ENCODE results near the gene RBBP4. TPM values are rescaled to one million over a fixed set of nuclear protein-coding genes. Genes with fewer than 3 reads are reported as not detected.

Gene RBBP4
- total and polyA plus RNA-seq, 2 of the 8 experiments (the other 6 are each of a cell fraction or from before 2014, with no cell fraction given): 147 to 397 TPM

GRCh38 chr1:32622806-32623681 is 28.0 kb upstream of the RBBP4 start:
- Histone ChIP-seq H3K4me2 (ENCODE audit: insufficient read depth in 1 of 2, low read depth in 2 of 2, low read length in 2 of 2) (no peak overlapping the region), H3K79me1 (ENCODE audit: low read depth, low read length) (no peaks in the 10 kb centered on the region), H2BK5ac (ENCODE audit: low read depth, low read length) (no peak overlapping the region), H3K56ac (replicated peaks; ENCODE audit: insufficient read length, low read depth, low read length) (no peak overlapping the region), H3K9ac (replicated peaks in 1 of 4; ENCODE audit: extremely low read depth in 1 of 4, low read depth in 3 of 4, low read length in 3 of 4) (no peak overlapping the region), H2AK5ac (ENCODE audit: low read depth, low read length) (no peak overlapping the region), H3K4me3 (ENCODE audit: extremely low read depth in 1 of 4, insufficient read depth in 2 of 4, low read depth in 3 of 4, low read length in 4 of 4) (no peak overlapping the region), H3K23me2 (ENCODE audit: low read depth, low read length) (no peaks in the 10 kb centered on the region), H4K91ac (replicated peaks; ENCODE audit: insufficient read length, low read length) (no peak overlapping the region), H2BK120ac (replicated peaks; ENCODE audit: low read depth, low read length) (no peak overlapping the region), H4K8ac (ENCODE audit: extremely low read depth, insufficient read depth, low read length) (no peak overlapping the region), H3K27ac (ENCODE audit: low read depth, low read length) (no peak overlapping the region), H3K14ac (ENCODE audit: insufficient read length) (no peak overlapping the region), H3K79me2 (ENCODE audit: control insufficient read depth in 1 of 2, insufficient read depth in 2 of 2, low read length in 2 of 2) (no peaks in the 10 kb centered on the region), H2AFZ (ENCODE audit: low read length) (no peak overlapping the region), H3K9me3 (ENCODE audit: insufficient read depth in 2 of 2, low read depth in 1 of 2, low read length in 1 of 2) (no peaks in the 10 kb centered on the region), H3K4ac (replicated peaks; ENCODE audit: insufficient read length, low read depth, low read length) (no peak overlapping the region), H3K18ac (ENCODE audit: extremely low read depth, low read length) (no peak overlapping the region), H3K4me1 (replicated peaks in 1 of 4; ENCODE audit: control insufficient read depth in 3 of 4, insufficient read depth in 4 of 4, low read length in 3 of 4) (no peaks in the 10 kb centered on the region), H2BK15ac (ENCODE audit: low read length) (no peak overlapping the region), H3K36me3 (ENCODE audit: control insufficient read depth in 2 of 4, insufficient read depth in 4 of 4, low read length in 3 of 4) (peaks cover 0 to 17% (median 3%) of the 10 kb centered on the region in 4 experiments; a peak in 3 of 8 replicates), H4K20me1 (replicated peaks in 1 of 2; ENCODE audit: control insufficient read depth in 1 of 2, insufficient read depth in 2 of 2, low read length in 2 of 2) (no peaks in the 10 kb centered on the region), H4K5ac (ENCODE audit: insufficient read length, low read depth, low read length) (no peak overlapping the region), H2BK20ac (ENCODE audit: low read length) (no peak overlapping the region; the same call in 1 of the 2 replicates), H2BK12ac (ENCODE audit: low read depth, low read length) (no peak overlapping the region), H3K27me3 (replicated peaks in 1 of 4; ENCODE audit: control insufficient read depth in 3 of 4, extremely low read depth in 1 of 4, insufficient read depth in 3 of 4, low read length in 3 of 4) (no peaks in the 10 kb centered on the region), H3K23ac (ENCODE audit: insufficient read length) (no peak overlapping the region)
- CTCF ChIA-PET (ENCODE audit: partially characterized antibody): interaction anchor here (0.6 to 0.8 kb wide), 2 partner anchors 222 to 553 kb away, joined by 3 read pairs; no protein-coding TSS in a partner anchor
- DNase-seq (ENCODE audit: low read depth in 1 of 2, low spot score in 2 of 2) (no peak), FAIRE-seq (no peak)
- WGBS, 2 experiments (ENCODE audit: extremely low coverage in 1 of 2, insufficient coverage in 1 of 2, insufficient read length in 1 of 2, insufficient replicate concordance in 2 of 2, low coverage in 1 of 2, low lambda C conversion rate in 2 of 2, missing lambda C conversion rate in 1 of 2): 75% methylated on average over 3 of the region's 3 CpGs; no CpG with 5 or more reads in 1 of the 2 experiments
- POLR2A ChIA-PET (ENCODE audit: partially characterized antibody): interaction anchor here (0.6 to 3.0 kb wide), 8 partner anchors 9 to 184 kb away, joined by 3 to 12 read pairs (median 3); partner anchors contain the start of genes RBBP4 and ZBTB8OS
- TF ChIP-seq, protein P1, sequence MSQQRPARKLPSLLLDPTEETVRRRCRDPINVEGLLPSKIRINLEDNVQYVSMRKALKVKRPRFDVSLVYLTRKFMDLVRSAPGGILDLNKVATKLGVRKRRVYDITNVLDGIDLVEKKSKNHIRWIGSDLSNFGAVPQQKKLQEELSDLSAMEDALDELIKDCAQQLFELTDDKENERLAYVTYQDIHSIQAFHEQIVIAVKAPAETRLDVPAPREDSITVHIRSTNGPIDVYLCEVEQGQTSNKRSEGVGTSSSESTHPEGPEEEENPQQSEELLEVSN (IDR thresholded peaks at IDR 0.05): no peak
- no peak for TF ChIP-seq SIN3A (conservative IDR thresholded peaks at IDR 0.05 in 1 of 2, IDR thresholded peaks at IDR 0.05 in 1 of 2; ENCODE audit: low read depth in 1 of 2, low read length in 2 of 2)
